Hepatocyte (in vitro differentiated cells): ENCODE measurements around the gene NDUFB10.

ENCODE experiments used
- CTCF ChIP-seq: fragments of 200-600 bp; sonication (generic); IDR thresholded peaks from 2 replicates; pipeline ENCODE4 v1.5.1; 2016; ENCODE audit warnings: antibody characterized with exemption, mild to moderate bottlenecking; ENCODE audit not compliant: poor library complexity
- EZH2 ChIP-seq: fragments of 200-600 bp; sonication (generic); IDR thresholded peaks from 2 replicates; pipeline ENCODE4 v1.6.1; 2016; ENCODE audit warnings: antibody characterized with exemption, mild to moderate bottlenecking, borderline replicate concordance
- EZH2phosphoT487 ChIP-seq: fragments of 200-600 bp; sonication (generic); IDR thresholded peaks from one replicate; pipeline ENCODE4 v1.6.1; 2018; ENCODE audit warnings: antibody characterized with exemption, mild to moderate bottlenecking, low read depth, moderate library complexity; ENCODE audit not compliant: unreplicated experiment, severe bottlenecking

- TF ChIP-seq CTCF (no peak), EZH2phosphoT487 (no peak), EZH2 (no peak)
Measured at GRCh38 chr16:1998360-1998835, 39.1 kb downstream of the NDUFB10 start.
